ENCODE results near the gene CIROP. TPM values are rescaled to one million over a fixed set of nuclear protein-coding genes. Genes with fewer than 3 reads are reported as not detected.

CIROP gene
- total RNA-seq, 1 experiment from 2014 or later = not detected

GRCh38 chr14:23077962-23078361 is 26.8 kb downstream of the CIROP start:
- no peak for DNase-seq (ENCODE audit: low spot score)
- in situ Hi-C loops (cut with HindIII; ENCODE audit: low sequenced_read_pairs) = no loop called here

GRCh38 chr14:23076785-23077408 is 27.9 kb downstream of the CIROP start:
- peak; percentile 34 for DNase-seq (ENCODE audit: low spot score)
- in situ Hi-C loops (cut with HindIII; ENCODE audit: low sequenced_read_pairs) = no loop called here

GRCh38 chr14:23074906-23075305 is 29.9 kb downstream of the CIROP start:
- in situ Hi-C loops (cut with HindIII; ENCODE audit: low sequenced_read_pairs) = no loop called here
- no peak for DNase-seq (ENCODE audit: low spot score)

GRCh38 chr14:23071921-23072539 is 32.8 kb downstream of the CIROP start:
- in situ Hi-C loops (cut with HindIII; ENCODE audit: low sequenced_read_pairs) = no loop called here
- no peak for DNase-seq (ENCODE audit: low spot score)

- DNase-seq (ENCODE audit: low spot score) = peak; percentile 90
- in situ Hi-C loops (cut with HindIII; ENCODE audit: low sequenced_read_pairs) = no loop called here
Observed at GRCh38 chr14:23071244-23071920, 33.4 kb downstream of the CIROP start.

GRCh38 chr14:23070262-23071129 is 34.3 kb downstream of the CIROP start:
- DNase-seq (ENCODE audit: low spot score) = no peak
- in situ Hi-C loops (cut with HindIII; ENCODE audit: low sequenced_read_pairs) = no loop called here

- in situ Hi-C loops (cut with HindIII; ENCODE audit: low sequenced_read_pairs) = loop anchor here (10.0 kb wide), 1 partner anchor 85 kb away; the partner anchor contains the start of gene AJUBA
Observed at GRCh38 chr14:23069413-23069806, 35.4 kb downstream of the CIROP start.

GRCh38 chr14:23068789-23069412 is 35.9 kb downstream of the CIROP start:
- peak; percentile 95 for DNase-seq (ENCODE audit: low spot score)
- in situ Hi-C loops (cut with HindIII; ENCODE audit: low sequenced_read_pairs) = loop anchor here (10.0 kb wide), 1 partner anchor 84 kb away; the partner anchor contains the start of gene AJUBA

More at GRCh38 chr14:23069413-23069806, 35.4 kb downstream of the CIROP start:
- no peak for DNase-seq (ENCODE audit: low spot score)

GRCh38 chr14:23067847-23068788 is 36.7 kb downstream of the CIROP start:
- in situ Hi-C loops (cut with HindIII; ENCODE audit: low sequenced_read_pairs) = loop anchor here (10.0 kb wide), 1 partner anchor 83 kb away; the partner anchor contains the start of gene AJUBA
- peak; percentile 23 for DNase-seq (ENCODE audit: low spot score)

- no peak for DNase-seq (ENCODE audit: low spot score)
- in situ Hi-C loops (cut with HindIII; ENCODE audit: low sequenced_read_pairs) = loop anchor here (10.0 kb wide), 1 partner anchor 82 kb away; the partner anchor contains the start of gene AJUBA
Observed at GRCh38 chr14:23066855-23067744, 37.7 kb downstream of the CIROP start.

- DNase-seq (ENCODE audit: low spot score) = no peak
- in situ Hi-C loops (cut with HindIII; ENCODE audit: low sequenced_read_pairs) = loop anchor here (10.0 kb wide), 1 partner anchor 82 kb away; the partner anchor contains the start of gene AJUBA
Observed at GRCh38 chr14:23066368-23066767, 38.4 kb downstream of the CIROP start.

- no peak for DNase-seq (ENCODE audit: low spot score)
- in situ Hi-C loops (cut with HindIII; ENCODE audit: low sequenced_read_pairs) = loop anchor here (10.0 kb wide), 1 partner anchor 79 kb away; the partner anchor contains the start of gene AJUBA
Observed at GRCh38 chr14:23063601-23064000, 41.2 kb downstream of the CIROP start.

- in situ Hi-C loops (cut with HindIII; ENCODE audit: low sequenced_read_pairs) = loop anchor here (10.0 kb wide), 1 partner anchor 77 kb away; the partner anchor contains the start of gene AJUBA
- no peak for DNase-seq (ENCODE audit: low spot score)
Observed at GRCh38 chr14:23062002-23062401, 42.8 kb downstream of the CIROP start.

GRCh38 chr14:23060536-23061260 is 44.1 kb downstream of the CIROP start:
- DNase-seq (ENCODE audit: low spot score) = no peak
- in situ Hi-C loops (cut with HindIII; ENCODE audit: low sequenced_read_pairs) = loop anchor here (10.0 kb wide), 1 partner anchor 76 kb away; the partner anchor contains the start of gene AJUBA

GRCh38 chr14:23058654-23059504 is 45.9 kb downstream of the CIROP start:
- in situ Hi-C loops (cut with HindIII; ENCODE audit: low sequenced_read_pairs) = no loop called here
- DNase-seq (ENCODE audit: low spot score) = no peak
